MM.1S (cell line): ENCODE results near the gene MS4A18.
"Not testable (repeated sequence)": the region's sequence is repeated elsewhere in the genome, so short reads cannot be mapped to it uniquely, and the experiment has no call there.

Source experiments
- DNase-seq: peaks from one replicate; pipeline ENCODE4 v3.0.0-alpha.2; 2015
- H2AFZ ChIP-seq: fragments of 300-600 bp; sonication (generic); 2 replicates; pipeline ENCODE4 v1.6.0; 2016; ENCODE audit warnings: antibody characterized with exemption, low read length
- H3F3A ChIP-seq: fragments of 300-600 bp; sonication (generic); 2 replicates; pipeline ENCODE4 v1.6.1; 2016; ENCODE audit warnings: mild to moderate bottlenecking, antibody characterized with exemption, low read length, moderate library complexity, mixed read lengths; ENCODE audit not compliant: insufficient read depth
- H3K27ac ChIP-seq: fragments of 300-600 bp; sonication (generic); 2 replicates; pipeline ENCODE4 v1.5.1; 2016; ENCODE audit warnings: mild to moderate bottlenecking, low read length
- H3K27me3 ChIP-seq: fragments of 300-600 bp; sonication (generic); replicated peaks from 2 replicates; pipeline ENCODE4 v1.6.0; 2016; ENCODE audit warnings: low read length; ENCODE audit not compliant: insufficient read depth
- H3K36me3 ChIP-seq: fragments of 300-600 bp; sonication (generic); replicated peaks from 2 replicates; pipeline ENCODE4 v1.6.1; 2016; ENCODE audit warnings: mild to moderate bottlenecking, low read length, mixed read lengths; ENCODE audit not compliant: insufficient read depth
- H3K4me1 ChIP-seq: fragments of 300-600 bp; sonication (generic); 2 replicates; pipeline ENCODE4 v1.6.1; 2016; ENCODE audit warnings: low read length, mixed read lengths
- H3K4me2 ChIP-seq: fragments of 300-600 bp; sonication (generic); 2 replicates; pipeline ENCODE4 v1.6.0; 2016; ENCODE audit warnings: low read depth, low read length
- H3K4me3 ChIP-seq: fragments of 300-600 bp; sonication (generic); 2 replicates; pipeline ENCODE4 v1.5.1; 2016; ENCODE audit warnings: low read length, mixed read lengths
- H3K79me2 ChIP-seq: fragments of 300-600 bp; sonication (generic); 2 replicates; pipeline ENCODE4 v1.6.1; 2016; ENCODE audit warnings: mixed run types, low read length, mixed read lengths
- H3K9ac ChIP-seq: fragments of 300-600 bp; sonication (generic); 2 replicates; pipeline ENCODE4 v1.6.1; 2016; ENCODE audit warnings: low read length, mixed read lengths
- H3K9me2 ChIP-seq: fragments of 300-600 bp; sonication (generic); replicated peaks from 2 replicates; pipeline ENCODE4 v1.6.1; 2016; ENCODE audit warnings: mild to moderate bottlenecking, low read length, mixed read lengths; ENCODE audit not compliant: insufficient read depth
- H3K9me3 ChIP-seq: fragments of 300-600 bp; sonication (generic); replicated peaks from 2 replicates; pipeline ENCODE4 v1.6.1; 2016; ENCODE audit warnings: mild to moderate bottlenecking, low read length, mixed read lengths; ENCODE audit not compliant: insufficient read depth
- H4K20me1 ChIP-seq: fragments of 300-600 bp; sonication (generic); 2 replicates; pipeline ENCODE4 v1.6.1; 2016; ENCODE audit warnings: mild to moderate bottlenecking, low read length, moderate library complexity, mixed read lengths; ENCODE audit not compliant: insufficient read depth
- EZH2 ChIP-seq: fragments of 300-600 bp; sonication (generic); optimal IDR thresholded peaks from 2 replicates; pipeline ENCODE3; 2017; ENCODE audit warnings: low read depth, mild to moderate bottlenecking, antibody characterized with exemption, low read length, mixed read lengths
- EZH2phosphoT487 ChIP-seq: fragments of 300-600 bp; sonication (generic); IDR thresholded peaks from 2 replicates; pipeline ENCODE4 v1.6.1; 2018; ENCODE audit warnings: antibody characterized with exemption, low read length
- TF ChIP-seq, protein P1 (sequence below): fragments of 300-600 bp; sonication (generic); IDR thresholded peaks from 2 replicates; pipeline ENCODE4 v1.5.1; 2016; ENCODE audit warnings: antibody characterized with exemption, low read length, mixed read lengths

The MS4A18 gene

DNA sequence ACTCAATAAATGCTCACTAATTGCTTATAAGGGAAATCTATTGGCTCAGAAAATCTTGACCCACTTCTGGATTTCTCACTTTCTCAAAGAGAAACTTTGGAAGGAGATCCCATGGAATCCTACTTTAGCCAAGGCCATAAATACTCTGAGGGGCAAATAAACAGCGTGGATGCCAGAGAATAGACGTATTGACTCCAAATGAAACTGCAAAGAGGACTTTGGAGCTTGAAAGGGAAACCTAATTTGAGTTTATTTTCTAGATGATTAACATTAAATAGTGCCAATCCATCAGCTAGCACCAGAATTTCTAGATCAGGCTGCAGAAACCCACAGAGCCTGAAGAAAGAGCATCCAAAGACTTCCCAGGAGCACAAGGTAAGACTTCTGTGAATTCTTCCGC is at the start of gene MS4A18:
Gene MS4A18, plus strand, starts transcription at position 301 of the 400 bp plus-strand sequence.
- Histone ChIP-seq H4K20me1 (no peaks in the 10 kb centered on the region), H3K4me3 (no peak within 1 kb of the TSS), H3K9me3 (no peaks in the 10 kb centered on the region), H2AFZ (no peak within 1 kb of the TSS), H3F3A (no peaks in the 10 kb centered on the region), H3K9ac (no peak within 1 kb of the TSS), H3K27me3 (no peaks in the 10 kb centered on the region), H3K4me1 (no peaks in the 10 kb centered on the region), H3K4me2 (no peak within 1 kb of the TSS), H3K9me2 (no peaks in the 10 kb centered on the region), H3K79me2 (no peaks in the 10 kb centered on the region), H3K27ac (no peak within 1 kb of the TSS), H3K36me3 (no peaks in the 10 kb centered on the region)
- DNase-seq, result no peak
- TF ChIP-seq EZH2phosphoT487, result no peak
- TF ChIP-seq EZH2, result no peak
- TF ChIP-seq, protein P1, sequence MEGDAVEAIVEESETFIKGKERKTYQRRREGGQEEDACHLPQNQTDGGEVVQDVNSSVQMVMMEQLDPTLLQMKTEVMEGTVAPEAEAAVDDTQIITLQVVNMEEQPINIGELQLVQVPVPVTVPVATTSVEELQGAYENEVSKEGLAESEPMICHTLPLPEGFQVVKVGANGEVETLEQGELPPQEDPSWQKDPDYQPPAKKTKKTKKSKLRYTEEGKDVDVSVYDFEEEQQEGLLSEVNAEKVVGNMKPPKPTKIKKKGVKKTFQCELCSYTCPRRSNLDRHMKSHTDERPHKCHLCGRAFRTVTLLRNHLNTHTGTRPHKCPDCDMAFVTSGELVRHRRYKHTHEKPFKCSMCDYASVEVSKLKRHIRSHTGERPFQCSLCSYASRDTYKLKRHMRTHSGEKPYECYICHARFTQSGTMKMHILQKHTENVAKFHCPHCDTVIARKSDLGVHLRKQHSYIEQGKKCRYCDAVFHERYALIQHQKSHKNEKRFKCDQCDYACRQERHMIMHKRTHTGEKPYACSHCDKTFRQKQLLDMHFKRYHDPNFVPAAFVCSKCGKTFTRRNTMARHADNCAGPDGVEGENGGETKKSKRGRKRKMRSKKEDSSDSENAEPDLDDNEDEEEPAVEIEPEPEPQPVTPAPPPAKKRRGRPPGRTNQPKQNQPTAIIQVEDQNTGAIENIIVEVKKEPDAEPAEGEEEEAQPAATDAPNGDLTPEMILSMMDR, result no peak

DNA sequence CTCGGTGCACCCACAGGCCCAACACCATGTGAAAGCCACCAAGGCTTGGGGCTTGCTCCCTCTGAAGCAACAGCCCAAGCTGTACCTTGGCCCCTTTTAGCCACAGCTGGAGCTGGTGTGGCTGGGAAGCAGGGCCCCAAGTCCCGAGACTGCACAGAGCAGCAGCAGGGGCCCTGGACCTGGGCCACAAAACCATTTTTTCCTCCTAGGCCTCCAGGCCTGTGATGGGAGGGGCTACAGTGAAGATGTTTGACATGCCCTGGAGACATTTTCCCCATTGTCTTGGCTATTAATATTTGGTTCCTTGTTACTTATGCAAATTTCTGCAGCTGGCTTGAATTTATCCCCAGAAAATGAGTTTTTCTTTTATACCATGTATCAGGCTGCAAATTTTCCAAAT is 46.3 kb upstream of the MS4A18 start:
- H3K36me3 ChIP-seq, H3K4me1 ChIP-seq, H3K9ac ChIP-seq, H3K4me3 ChIP-seq, H3K27ac ChIP-seq, H2AFZ ChIP-seq, H4K20me1 ChIP-seq, H3F3A ChIP-seq, H3K9me2 ChIP-seq, H3K4me2 ChIP-seq, H3K27me3 ChIP-seq, DNase-seq, H3K79me2 ChIP-seq, H3K9me3 ChIP-seq: not testable (repeated sequence)

DNA sequence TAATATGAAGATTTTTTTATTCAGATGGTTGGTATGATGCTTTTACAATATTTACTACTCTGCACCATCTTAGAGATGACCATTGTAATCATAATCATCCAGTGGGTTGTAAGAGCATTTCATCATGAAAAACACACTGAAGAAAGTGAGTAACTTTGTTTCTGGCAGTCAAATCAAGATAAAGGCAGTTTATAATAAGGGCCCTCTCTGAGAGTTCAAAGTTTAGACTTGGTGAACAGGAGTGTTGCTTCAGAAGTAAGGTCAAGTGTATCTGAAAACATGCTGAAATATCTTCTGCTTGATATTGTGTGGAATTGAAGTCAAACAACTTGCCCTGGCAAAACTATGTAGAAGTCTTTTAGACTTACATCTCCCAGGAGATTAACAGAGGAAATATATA is 44.6 kb upstream of the MS4A18 start:
- Histone ChIP-seq H3K27ac (no peak overlapping the region), H3K79me2 (no peaks in the 10 kb centered on the region), H4K20me1 (no peaks in the 10 kb centered on the region), H3K4me3 (no peak overlapping the region), H3K9me3 (no peaks in the 10 kb centered on the region), H3K36me3 (no peaks in the 10 kb centered on the region), H3K9ac (no peak overlapping the region), H3K27me3 (no peaks in the 10 kb centered on the region), H3K4me2 (no peak overlapping the region), H3F3A (peaks cover 6% of the 10 kb centered on the region; the same call in 1 of the 2 replicates), H3K9me2 (no peaks in the 10 kb centered on the region; the same call in 1 of the 2 replicates), H3K4me1 (0 out of 2 replicates have a peak, but pooled peaks cover 8% of the 10 kb centered on the region), H2AFZ (no peak overlapping the region)
- TF ChIP-seq, protein P1, result no peak
- TF ChIP-seq EZH2phosphoT487, result no peak
- TF ChIP-seq EZH2, result no peak
- DNase-seq, result no peak

DNA sequence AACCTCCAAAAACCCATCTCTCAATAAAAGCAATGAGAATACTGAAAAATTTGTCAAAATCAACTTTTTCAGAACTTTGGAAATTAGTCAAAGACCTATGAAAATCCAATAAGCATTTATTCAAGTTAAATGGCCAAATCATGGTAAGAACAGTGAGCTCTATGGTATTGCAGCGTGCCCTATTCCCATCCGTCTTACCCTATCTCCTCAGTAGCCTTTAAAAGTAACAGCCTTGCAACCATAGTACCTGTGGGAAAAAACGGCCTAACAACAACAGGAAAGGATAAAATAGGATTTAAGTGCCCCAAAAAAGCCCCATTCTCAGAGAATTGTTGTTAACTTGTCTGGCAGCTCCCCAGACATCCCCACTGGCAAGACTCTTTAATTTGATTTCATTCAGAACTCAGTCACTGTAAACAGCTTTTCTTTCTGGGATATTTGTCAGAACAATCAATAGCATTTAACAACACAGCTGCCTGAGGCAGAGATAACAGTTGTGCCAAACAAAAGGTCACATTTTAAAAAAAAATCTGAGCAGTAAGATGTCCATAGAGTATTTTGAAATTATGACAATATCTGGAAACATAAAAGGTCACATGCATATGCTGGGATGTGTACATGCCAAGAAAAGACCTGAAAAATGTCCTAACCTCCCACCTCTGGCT is 43.9 kb upstream of the MS4A18 start:
- no peak overlapping the region for H3K9ac ChIP-seq
- no peaks in the 10 kb centered on the region; the same call in 1 of the 2 replicates for H3K9me2 ChIP-seq
- no peaks in the 10 kb centered on the region for H3K9me3 ChIP-seq
- no peak for DNase-seq
- no peak overlapping the region for H2AFZ ChIP-seq
- H3K79me2 ChIP-seq, result no peaks in the 10 kb centered on the region
- peaks cover 6% of the 10 kb centered on the region; the same call in 1 of the 2 replicates for H3F3A ChIP-seq
- H3K4me2 ChIP-seq, result no peak overlapping the region
- H4K20me1 ChIP-seq, result no peaks in the 10 kb centered on the region
- H3K27me3 ChIP-seq, result no peaks in the 10 kb centered on the region
- TF ChIP-seq, protein P1, result no peak
- TF ChIP-seq EZH2, result no peak
- no peak for TF ChIP-seq EZH2phosphoT487
- no peak overlapping the region for H3K27ac ChIP-seq
- 0 out of 2 replicates have a peak, but pooled peaks cover 8% of the 10 kb centered on the region for H3K4me1 ChIP-seq
- no peak overlapping the region for H3K4me3 ChIP-seq
- no peaks in the 10 kb centered on the region for H3K36me3 ChIP-seq

DNA sequence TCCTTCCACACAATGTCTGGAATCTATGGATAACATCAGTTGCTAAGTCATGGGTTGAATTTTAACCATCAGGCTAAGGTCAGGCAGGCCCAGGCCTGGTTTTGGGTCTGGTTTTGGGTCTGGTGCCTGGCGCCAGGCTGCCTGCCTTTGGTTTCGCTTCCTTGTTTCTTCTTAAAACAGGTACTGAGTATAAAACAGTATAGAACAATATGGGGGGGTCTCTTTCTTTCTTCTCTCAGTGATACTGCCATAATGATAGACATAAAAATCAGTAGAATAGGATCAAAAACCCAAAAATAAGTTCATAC is 40.0 kb upstream of the MS4A18 start:
- H4K20me1 ChIP-seq, H3K9ac ChIP-seq, H3K4me3 ChIP-seq, H3K9me2 ChIP-seq, H3K27me3 ChIP-seq, H3K27ac ChIP-seq, H3K79me2 ChIP-seq, H3K9me3 ChIP-seq, H3K4me1 ChIP-seq, H3F3A ChIP-seq, H3K36me3 ChIP-seq: not testable (repeated sequence)
- H2AFZ ChIP-seq, result peak overlapping the region; percentile 49; the same call in 1 of the 2 replicates
- peak; percentile 7 for DNase-seq
- peak overlapping the region; percentile 61; the same call in 1 of the 2 replicates for H3K4me2 ChIP-seq
